HL-60 (cell line): Measurements from ENCODE around the gene NOXA1.
"Not testable (repeated sequence)": the region's sequence is repeated elsewhere in the genome, so short reads cannot be mapped to it uniquely, and the experiment has no call there.

Source experiments
- DNase-seq, 2 experiments: peaks; one replicate each; pipeline ENCODE4 v3.0.0-alpha.2; 2010 to 2020; ENCODE audit warnings: low read depth in 1 of 2, low spot score in 1 of 2
- H3K27ac ChIP-seq: fragments of 250-450 bp; sonication (Bioruptor Pico); replicated peaks from 2 replicates; pipeline ENCODE4 v1.5.1; 2020; ENCODE audit warnings: mild to moderate bottlenecking, moderate library complexity
- H3K27me3 ChIP-seq: fragments of 250-450 bp; sonication (Bioruptor Pico); 2 replicates; pipeline ENCODE4 v1.5.1; 2021; ENCODE audit warnings: mild to moderate bottlenecking, moderate library complexity; ENCODE audit not compliant: insufficient read depth, poor library complexity, severe bottlenecking
- H3K4me3 ChIP-seq: replicated peaks from 2 replicates; pipeline ENCODE4 v1.5.1; 2011; ENCODE audit warnings: mild to moderate bottlenecking, control low read depth, low read length; ENCODE audit not compliant: insufficient read depth
- GABPA ChIP-seq: IDR thresholded peaks from 2 replicates; pipeline ENCODE4 v1.6.1; 2012; ENCODE audit warnings: low read depth
- POLR2AphosphoS5 ChIP-seq: IDR thresholded peaks from 2 replicates; pipeline ENCODE4 v1.6.1; 2012; ENCODE audit warnings: low read depth
- SPI1 ChIP-seq: IDR thresholded peaks from 2 replicates; pipeline ENCODE4 v1.6.1; 2012; ENCODE audit warnings: low read depth, mild to moderate bottlenecking, borderline replicate concordance
- TF ChIP-seq, protein P1 (sequence below): IDR thresholded peaks from one replicate; pipeline ENCODE4 v1.5.1; 2011; ENCODE audit warnings: low read length, control low read depth, inconsistent platforms; ENCODE audit not compliant: insufficient read depth
- TF ChIP-seq, protein P2 (sequence below): IDR thresholded peaks from 2 replicates; pipeline ENCODE4 v1.6.1; 2012; ENCODE audit warnings: low read depth; ENCODE audit not compliant: insufficient replicate concordance

Gene NOXA1

DNA sequence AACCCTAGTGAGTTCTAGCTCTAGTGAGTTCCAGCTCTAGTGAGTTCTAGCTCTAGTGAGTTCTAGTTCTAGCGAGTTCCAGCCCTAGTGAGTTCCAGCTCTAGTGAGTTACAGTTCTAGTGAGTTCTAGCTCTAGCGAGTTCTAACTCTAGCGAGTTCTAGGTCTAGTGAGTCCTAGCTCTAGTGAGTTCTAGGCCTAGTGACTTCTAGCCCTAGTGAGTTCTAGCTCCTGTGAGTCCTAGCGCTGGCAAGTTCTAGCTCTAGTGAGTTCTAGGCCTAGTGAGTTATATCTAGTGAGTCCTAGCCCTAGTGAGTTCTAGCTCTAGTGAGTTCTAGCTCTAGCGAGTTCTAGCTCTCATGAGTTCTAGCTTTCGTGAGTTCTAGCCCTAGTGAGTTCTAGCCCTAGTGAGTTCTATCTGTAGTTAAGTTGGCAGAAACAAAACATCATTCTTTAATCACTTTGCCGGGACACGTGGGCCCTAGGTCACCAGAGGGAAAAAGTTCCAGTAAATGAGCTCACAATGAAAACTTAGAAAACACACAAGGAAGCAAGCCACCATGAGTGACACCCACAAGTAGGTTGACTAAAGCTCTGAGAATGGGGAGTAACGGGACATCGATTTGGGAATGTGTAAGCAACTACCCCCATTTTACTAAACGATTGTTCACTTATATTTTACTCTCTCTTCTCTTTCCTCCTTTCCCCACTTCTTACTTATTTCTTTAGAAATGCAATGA lies 47.7 kb upstream of the NOXA1 start:
- DNase-seq = no peak
- Histone ChIP-seq H3K27me3 (no peaks in the 10 kb centered on the region), H3K27ac (no peak overlapping the region), H3K4me3 (no peak overlapping the region)
- TF ChIP-seq SPI1 = no peak
- TF ChIP-seq GABPA = no peak

DNA sequence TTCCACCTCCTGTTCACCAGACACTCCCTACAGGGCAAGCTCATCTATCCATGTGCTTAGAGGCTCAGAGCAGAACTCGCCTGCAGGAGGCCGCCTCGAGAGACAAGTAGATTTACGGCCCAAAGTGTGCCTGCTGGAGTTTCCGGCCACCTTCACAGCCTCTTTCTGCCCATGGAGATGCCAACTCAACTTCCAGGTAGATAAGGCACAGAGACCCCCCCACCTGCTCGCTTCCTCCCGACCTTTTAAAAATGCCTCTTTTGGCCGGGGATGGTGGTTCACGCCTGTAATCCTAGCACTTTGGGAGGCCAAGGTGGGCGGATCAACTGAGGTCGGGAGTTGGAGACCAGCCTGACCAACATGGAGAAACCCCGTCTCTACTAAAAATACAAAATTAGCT lies 46.8 kb upstream of the NOXA1 start:
- H3K27ac ChIP-seq = no peak overlapping the region
- no peak for DNase-seq
- no peaks in the 10 kb centered on the region for H3K27me3 ChIP-seq
- TF ChIP-seq, protein P1, sequence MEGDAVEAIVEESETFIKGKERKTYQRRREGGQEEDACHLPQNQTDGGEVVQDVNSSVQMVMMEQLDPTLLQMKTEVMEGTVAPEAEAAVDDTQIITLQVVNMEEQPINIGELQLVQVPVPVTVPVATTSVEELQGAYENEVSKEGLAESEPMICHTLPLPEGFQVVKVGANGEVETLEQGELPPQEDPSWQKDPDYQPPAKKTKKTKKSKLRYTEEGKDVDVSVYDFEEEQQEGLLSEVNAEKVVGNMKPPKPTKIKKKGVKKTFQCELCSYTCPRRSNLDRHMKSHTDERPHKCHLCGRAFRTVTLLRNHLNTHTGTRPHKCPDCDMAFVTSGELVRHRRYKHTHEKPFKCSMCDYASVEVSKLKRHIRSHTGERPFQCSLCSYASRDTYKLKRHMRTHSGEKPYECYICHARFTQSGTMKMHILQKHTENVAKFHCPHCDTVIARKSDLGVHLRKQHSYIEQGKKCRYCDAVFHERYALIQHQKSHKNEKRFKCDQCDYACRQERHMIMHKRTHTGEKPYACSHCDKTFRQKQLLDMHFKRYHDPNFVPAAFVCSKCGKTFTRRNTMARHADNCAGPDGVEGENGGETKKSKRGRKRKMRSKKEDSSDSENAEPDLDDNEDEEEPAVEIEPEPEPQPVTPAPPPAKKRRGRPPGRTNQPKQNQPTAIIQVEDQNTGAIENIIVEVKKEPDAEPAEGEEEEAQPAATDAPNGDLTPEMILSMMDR = no peak
- TF ChIP-seq POLR2AphosphoS5 = no peak
- no peak for TF ChIP-seq SPI1
- TF ChIP-seq, protein P2, sequence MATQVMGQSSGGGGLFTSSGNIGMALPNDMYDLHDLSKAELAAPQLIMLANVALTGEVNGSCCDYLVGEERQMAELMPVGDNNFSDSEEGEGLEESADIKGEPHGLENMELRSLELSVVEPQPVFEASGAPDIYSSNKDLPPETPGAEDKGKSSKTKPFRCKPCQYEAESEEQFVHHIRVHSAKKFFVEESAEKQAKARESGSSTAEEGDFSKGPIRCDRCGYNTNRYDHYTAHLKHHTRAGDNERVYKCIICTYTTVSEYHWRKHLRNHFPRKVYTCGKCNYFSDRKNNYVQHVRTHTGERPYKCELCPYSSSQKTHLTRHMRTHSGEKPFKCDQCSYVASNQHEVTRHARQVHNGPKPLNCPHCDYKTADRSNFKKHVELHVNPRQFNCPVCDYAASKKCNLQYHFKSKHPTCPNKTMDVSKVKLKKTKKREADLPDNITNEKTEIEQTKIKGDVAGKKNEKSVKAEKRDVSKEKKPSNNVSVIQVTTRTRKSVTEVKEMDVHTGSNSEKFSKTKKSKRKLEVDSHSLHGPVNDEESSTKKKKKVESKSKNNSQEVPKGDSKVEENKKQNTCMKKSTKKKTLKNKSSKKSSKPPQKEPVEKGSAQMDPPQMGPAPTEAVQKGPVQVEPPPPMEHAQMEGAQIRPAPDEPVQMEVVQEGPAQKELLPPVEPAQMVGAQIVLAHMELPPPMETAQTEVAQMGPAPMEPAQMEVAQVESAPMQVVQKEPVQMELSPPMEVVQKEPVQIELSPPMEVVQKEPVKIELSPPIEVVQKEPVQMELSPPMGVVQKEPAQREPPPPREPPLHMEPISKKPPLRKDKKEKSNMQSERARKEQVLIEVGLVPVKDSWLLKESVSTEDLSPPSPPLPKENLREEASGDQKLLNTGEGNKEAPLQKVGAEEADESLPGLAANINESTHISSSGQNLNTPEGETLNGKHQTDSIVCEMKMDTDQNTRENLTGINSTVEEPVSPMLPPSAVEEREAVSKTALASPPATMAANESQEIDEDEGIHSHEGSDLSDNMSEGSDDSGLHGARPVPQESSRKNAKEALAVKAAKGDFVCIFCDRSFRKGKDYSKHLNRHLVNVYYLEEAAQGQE = no peak
- no peak for TF ChIP-seq GABPA
- H3K4me3 ChIP-seq = no peak overlapping the region

DNA sequence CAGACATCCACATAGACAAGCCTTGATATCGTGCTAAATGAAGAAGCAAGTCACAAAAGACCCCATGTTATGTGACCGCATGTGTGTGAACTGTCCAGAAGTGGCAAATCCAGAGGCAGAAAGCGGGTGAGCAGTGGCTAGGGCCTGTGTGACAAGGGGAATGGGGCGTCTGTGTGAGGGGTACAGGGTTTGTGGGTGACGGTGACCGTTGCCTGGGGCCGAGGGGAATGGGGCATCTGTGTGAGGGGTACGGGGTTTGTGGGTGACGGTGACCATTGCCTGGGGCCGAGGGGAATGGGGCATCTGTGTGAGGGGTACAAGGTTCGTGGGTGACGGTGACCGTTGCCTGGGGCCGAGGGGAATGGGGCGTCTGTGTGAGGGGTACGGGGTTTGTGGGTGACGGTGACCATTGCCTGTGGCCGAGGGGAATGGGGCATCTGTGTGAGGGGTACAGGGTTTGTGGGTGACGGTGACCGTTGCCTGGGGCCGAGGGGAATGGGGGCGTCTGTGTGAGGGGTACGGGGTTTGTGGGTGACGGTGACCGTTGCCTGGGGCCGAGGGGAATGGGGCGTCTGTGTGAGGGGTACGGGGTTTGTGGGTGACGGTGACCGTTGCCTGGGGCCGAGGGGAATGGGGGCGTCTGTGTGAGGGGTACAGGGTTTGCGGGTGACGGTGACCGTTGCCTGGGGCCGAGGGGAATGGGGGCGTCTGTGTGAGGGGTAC lies 44.3 kb upstream of the NOXA1 start:
- H3K27ac ChIP-seq, H3K4me3 ChIP-seq, DNase-seq, H3K27me3 ChIP-seq: not testable (repeated sequence)

DNA sequence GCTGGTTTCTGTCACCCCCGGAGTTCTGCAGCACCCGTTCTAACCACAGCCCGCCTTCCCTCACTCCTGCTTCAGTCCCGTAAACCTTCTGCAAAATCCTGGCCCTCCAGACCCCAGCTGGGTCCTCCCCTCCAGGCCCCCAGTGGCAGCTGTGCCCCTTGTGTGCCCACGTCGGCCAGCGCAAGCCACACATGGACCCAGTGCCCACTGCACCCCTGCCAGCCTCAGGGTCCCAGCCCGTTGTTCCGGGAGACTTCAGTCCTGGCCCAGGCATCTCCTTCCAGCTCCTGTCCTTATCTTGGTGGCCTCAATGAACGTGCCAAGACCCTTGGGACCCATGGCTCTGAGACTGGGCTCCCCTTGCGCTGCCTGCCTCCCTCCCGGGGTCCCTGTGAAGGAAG lies 43.4 kb upstream of the NOXA1 start:
- Histone ChIP-seq H3K4me3 (no peak overlapping the region), H3K27me3 (no peaks in the 10 kb centered on the region), H3K27ac (no peak overlapping the region)
- TF ChIP-seq GABPA (no peak), SPI1 (no peak), POLR2AphosphoS5 (no peak)
- TF ChIP-seq, protein P1 = no peak
- TF ChIP-seq, protein P2 = no peak
- DNase-seq = no peak
